ENCODE data around the gene TDRD12. TPM values are rescaled to one million over a fixed set of nuclear protein-coding genes. Genes with fewer than 3 reads are reported as not detected.

Gene TDRD12
- total and polyA plus RNA-seq, 2 donors (not counting 3 experiments of a cell fraction or from before 2014, with no cell fraction given): 0.03 to 0.09 TPM

GRCh38 chr19:32808236-32808635 lies 88.7 kb downstream of the TDRD12 start:
- Histone ChIP-seq H3K36me3 (ENCODE audit: control insufficient read depth in 2 of 2, extremely low read depth in 1 of 2, insufficient read depth in 2 of 2, low read length in 2 of 2) (no peaks in the 10 kb centered on the region), H3K27ac (ENCODE audit: insufficient read depth, low read depth, low read length) (no peak overlapping the region), H4K20me1 (replicated peaks; ENCODE audit: control insufficient read depth, extremely low read depth, insufficient read depth, low read length) (no peaks in the 10 kb centered on the region), H3K4me1 (ENCODE audit: control insufficient read depth, extremely low read depth, insufficient read depth, low read length) (no peaks in the 10 kb centered on the region), H3K9me3 (replicated peaks; ENCODE audit: control insufficient read depth, insufficient read depth, low read length) (no peaks in the 10 kb centered on the region), H3K4me3 (replicated peaks in 1 of 3; ENCODE audit: insufficient read depth in 1 of 3, low read depth in 1 of 3, low read length in 3 of 3) (no peak overlapping the region), H3K9ac (replicated peaks; ENCODE audit: extremely low read depth, insufficient read depth, low read length) (no peak overlapping the region), H3K79me2 (ENCODE audit: control insufficient read depth, insufficient read depth, low read length) (no peaks in the 10 kb centered on the region), H2AFZ (ENCODE audit: low read depth, low read length) (no peak overlapping the region), H3K27me3 (ENCODE audit: control insufficient read depth in 2 of 2, insufficient read depth in 2 of 2, low read length in 2 of 2) (peaks cover 2 to 7% of the 10 kb centered on the region in 2 experiments), H3K9me1 (replicated peaks; ENCODE audit: control insufficient read depth, extremely low read depth, insufficient read depth, low read length) (no peaks in the 10 kb centered on the region), H3K4me2 (ENCODE audit: insufficient read depth, low read length) (no peak overlapping the region)
- no peak for TF ChIP-seq EZH2 (IDR thresholded peaks at IDR 0.05; ENCODE audit: borderline replicate concordance, low read depth, low read length, severe bottlenecking)
- no peak for TF ChIP-seq FOS (IDR thresholded peaks at IDR 0.05; ENCODE audit: borderline replicate concordance, insufficient read depth, low read length)
- TF ChIP-seq MYC (IDR thresholded peaks at IDR 0.05; ENCODE audit: low read depth, low read length): no peak
- no peak for TF ChIP-seq POLR2A (IDR thresholded peaks at IDR 0.05; ENCODE audit: low read depth, low read length)
- no peak for TF ChIP-seq GATA2 (IDR thresholded peaks at IDR 0.05; ENCODE audit: insufficient read depth, insufficient read length, low read depth, low read length)
- TF ChIP-seq POLR2AphosphoS5 (IDR thresholded peaks at IDR 0.05; ENCODE audit: insufficient read depth, low read depth, low read length): no peak
- no peak for TF ChIP-seq CTCF (IDR thresholded peaks at IDR 0.05; ENCODE audit: extremely low read depth in 1 of 2, insufficient read depth in 1 of 2, low read depth in 1 of 2, low read length in 2 of 2)
- no peak for TF ChIP-seq MAX (IDR thresholded peaks at IDR 0.05; ENCODE audit: insufficient read depth, insufficient read length)
- TF ChIP-seq JUN (IDR thresholded peaks at IDR 0.05; ENCODE audit: borderline replicate concordance, insufficient read depth, insufficient read length, low read depth): no peak
- FAIRE-seq (no peak), DNase-seq (ENCODE audit: low read depth, low spot score) (no peak)
- dilution Hi-C loops (cut with MboI; ENCODE audit: extremely low pct_ligation_motif_present, low sequenced_read_pairs) (no loop called here), intact Hi-C loops (cut with micrococcal nuclease) (no loop called here)
- CTCF ChIA-PET: no interaction called here
- POLR2A ChIA-PET: no interaction called here
- BruUV-seq (replicated peaks): no TSS peak
